Transverse colon (tissue), 4 donors: ENCODE measurements around the gene NOB1.

Source experiments
- CTCF ChIP-seq, 5 experiments: fragments of 200-600 bp in 3 of 5; fragments of 450-650 bp in 2 of 5; sonication (generic) in 3 of 5; IDR thresholded peaks; 1 replicate in 2 of 5; 2 replicates in 3 of 5; pipeline ENCODE4 v1.5.1; 2016 to 2017; ENCODE audit warnings: antibody characterized with exemption in 5 of 5, inconsistent platforms in 3 of 5, mild to moderate bottlenecking in 2 of 5, moderate library complexity in 1 of 5
- POLR2A ChIP-seq: fragments of 450-650 bp; IDR thresholded peaks from one replicate; pipeline ENCODE4 v1.6.1; 2016; ENCODE audit warnings: antibody characterized with exemption, mild to moderate bottlenecking, moderate library complexity
- POLR2AphosphoS5 ChIP-seq, 3 donors: sonication (generic); formaldehyde crosslinking; IDR thresholded peaks; one replicate each; pipeline ENCODE4 v1.6.1; 2016; ENCODE audit warnings: antibody characterized with exemption in 3 of 3

DNA sequence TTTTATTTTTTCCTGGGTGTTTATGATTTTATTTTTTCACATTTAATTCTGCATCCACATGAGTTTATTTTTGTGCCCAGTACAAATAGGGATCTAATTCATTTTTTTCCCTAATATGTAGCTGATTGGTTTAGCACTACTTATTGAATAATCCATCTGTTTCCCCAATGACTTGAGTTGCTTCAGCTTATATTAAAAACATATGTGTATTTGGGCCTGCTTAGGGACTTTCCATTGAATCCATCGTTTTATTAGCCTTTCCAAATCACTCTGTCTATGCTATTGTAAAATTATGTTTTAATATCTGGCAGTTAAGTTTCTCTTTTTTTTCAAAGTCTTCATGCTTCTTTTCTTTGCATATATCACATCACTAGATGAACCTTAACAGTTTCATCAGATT lies 49.6 kb upstream of the NOB1 start:
- TF ChIP-seq CTCF (IDR thresholded peaks at IDR 0.05): no peak
- no peak for TF ChIP-seq POLR2AphosphoS5 (IDR thresholded peaks at IDR 0.05)
- TF ChIP-seq POLR2A: no peak
